CD4-positive, alpha-beta memory T cell (primary cell): ENCODE results near the gene CDC42BPB. TPM values are rescaled to one million over a fixed set of nuclear protein-coding genes. Genes with fewer than 3 reads are reported as not detected.

Experiments used
- CTCF ChIA-PET: fragments of 350-600 bp; sonication (Branson Sonifier 250); formaldehyde crosslinking; loops from one replicate; lab custom pipeline; 2021; ENCODE audit warnings: inconsistent platforms; ENCODE audit not compliant: partially characterized antibody; lab: Charles Lee
- POLR2A ChIA-PET: fragments of 350-600 bp; sonication (Branson Sonifier 250); formaldehyde crosslinking; loops from one replicate; lab custom pipeline; 2021; ENCODE audit not compliant: partially characterized antibody; lab: Charles Lee
- DNase-seq, 5 donors: peaks; one replicate each; pipeline versions ENCODE4 v3.0.0 to v3.0.0-alpha.2; 2020 to 2022; ENCODE audit warnings: mixed read lengths in 1 of 5
- H3K27ac ChIP-seq: one replicate; pipeline ENCODE4 v1.7.0; 2013; ENCODE audit warnings: low read depth, low read length
- H3K27me3 ChIP-seq: 2 replicates; pipeline ENCODE4 v1.7.0; 2013; ENCODE audit warnings: mild to moderate bottlenecking, low read length, moderate library complexity; ENCODE audit not compliant: insufficient read depth
- H3K36me3 ChIP-seq: 2 replicates; pipeline ENCODE4 v1.7.0; 2013; ENCODE audit warnings: mild to moderate bottlenecking, low read length, moderate library complexity; ENCODE audit not compliant: insufficient read depth
- H3K4me1 ChIP-seq: 2 replicates; pipeline ENCODE4 v1.7.0; 2013; ENCODE audit warnings: mild to moderate bottlenecking, low read length, moderate library complexity; ENCODE audit not compliant: insufficient read depth
- H3K4me3 ChIP-seq, 2 donors: one replicate each; pipeline ENCODE4 v1.7.0; 2013; ENCODE audit warnings: low read length in 2 of 2, mild to moderate bottlenecking in 1 of 2
- H3K9me3 ChIP-seq, 2 donors: one replicate each; pipeline ENCODE4 v1.7.0; 2013; ENCODE audit warnings: low read length in 2 of 2, control low read depth in 1 of 2; ENCODE audit not compliant: control insufficient read depth in 1 of 2
- H3K27ac Mint-ChIP-seq, 7 donors: one replicate each; pipeline ENCODE4 v1.8.0; 2020 to 2021; ENCODE audit warnings: mixed read lengths in 7 of 7, mild to moderate bottlenecking in 6 of 7, inconsistent platforms in 3 of 7, moderate library complexity in 3 of 7
- H3K27me3 Mint-ChIP-seq, 2 donors: one replicate each; pipeline ENCODE4 v1.8.0; 2020 to 2021; ENCODE audit warnings: mixed read lengths in 2 of 2
- H3K36me3 Mint-ChIP-seq, 2 donors: one replicate each; pipeline ENCODE4 v1.8.0; 2020 to 2021; ENCODE audit warnings: mixed read lengths in 2 of 2, inconsistent platforms in 1 of 2, mild to moderate bottlenecking in 1 of 2
- H3K4me1 Mint-ChIP-seq, 4 donors: one replicate each; pipeline ENCODE4 v1.8.0; 2020 to 2021; ENCODE audit warnings: mixed read lengths in 4 of 4, mild to moderate bottlenecking in 1 of 4
- H3K4me3 Mint-ChIP-seq, 8 donors: one replicate each; pipeline ENCODE4 v1.8.0; 2020 to 2021; ENCODE audit warnings: mixed read lengths in 8 of 8, mild to moderate bottlenecking in 7 of 8, moderate library complexity in 6 of 8, inconsistent platforms in 3 of 8
- H3K9me3 Mint-ChIP-seq, 8 donors: one replicate each; pipeline ENCODE4 v1.8.0; 2020 to 2021; ENCODE audit warnings: mixed read lengths in 8 of 8, mild to moderate bottlenecking in 5 of 8, inconsistent platforms in 3 of 8, moderate library complexity in 1 of 8
- intact Hi-C: fragments of 100-400 bp; cut with micrococcal nuclease; formaldehyde crosslinking; loops from one replicate; pipeline ENCODE4 v1.15.1; 2023
- polyA plus RNA-seq, 2 donors: library from polyadenylated mRNA; unstranded; fragments of 300-500 nt; fragmentation: Illumina TruSeq; gene quantifications; one replicate each; pipeline ENCODE4 v1.2.3, GENCODE V29; 2021
- total RNA-seq, 2 experiments: library from RNA; stranded (reverse); gene quantifications; one replicate each; pipeline ENCODE4 v1.2.3, GENCODE V29; 2021

CDC42BPB gene
- total and polyA plus RNA-seq, 4 experiments from 2014 or later, result 0.02 to 8.4 (median 4.1) TPM

- POLR2A ChIA-PET, result no interaction called here
- Mint-ChIP-seq H3K4me3 (peak overlapping the region in 4 of 8 donors; percentile 15 to 70 (median 42)), H3K27ac (no peak overlapping the region), H3K27me3 (peaks cover 0 to 2% of the 10 kb centered on the region in 2 donors), H3K36me3 (no peaks in the 10 kb centered on the region), H3K9me3 (no peaks in the 10 kb centered on the region), H3K4me1 (peaks cover 0 to 5% (median 0%) of the 10 kb centered on the region in 4 donors)
- H3K4me1 ChIP-seq, result peaks cover 13% of the 10 kb centered on the region
- no peaks in the 10 kb centered on the region for H3K36me3 ChIP-seq
- no peaks in the 10 kb centered on the region for H3K27me3 ChIP-seq
- CTCF ChIA-PET, result interaction anchor here (0.5 to 1.8 kb wide), 5 partner anchors 17 to 277 kb away, joined by 3 to 12 read pairs (median 4); partner anchors contain the start of gene EXOC3L4
- no peaks in the 10 kb centered on the region for H3K9me3 ChIP-seq
- H3K27ac ChIP-seq, result no peak overlapping the region
- intact Hi-C loops, result loop anchor here (1.0 to 2.0 kb wide), 2 partner anchors 16 to 18 kb away; partner anchors contain the start of gene CDC42BPB
- H3K4me3 ChIP-seq, result peak overlapping the region in 1 of 2 donors; percentile 35
- DNase-seq, result peak in 1 of 5 donors; percentile 14
Measured at GRCh38 chr14:103074729-103075367, 17.5 kb upstream of the CDC42BPB start.

GRCh38 chr14:103073876-103074728, 16.8 kb upstream of the CDC42BPB start:
- H3K9me3 ChIP-seq, result no peaks in the 10 kb centered on the region
- ChIA-PET POLR2A (no interaction called here), CTCF (interaction anchor here (0.5 to 1.6 kb wide), 5 partner anchors 17 to 277 kb away, joined by 3 to 12 read pairs (median 6); no protein-coding TSS in a partner anchor)
- peaks cover 0 to 4% of the 10 kb centered on the region in 2 donors for H3K27me3 Mint-ChIP-seq
- DNase-seq, result no peak
- intact Hi-C loops, result loop anchor here (2.0 kb wide), 1 partner anchor 17 kb away; no protein-coding TSS in a partner anchor
- no peak overlapping the region for H3K4me3 ChIP-seq
- H3K36me3 ChIP-seq, result no peaks in the 10 kb centered on the region
- peaks cover 13% of the 10 kb centered on the region for H3K4me1 ChIP-seq
- H3K4me3 Mint-ChIP-seq, result peak overlapping the region in 3 of 8 donors; percentile 22 to 70 (median 63)
- no peaks in the 10 kb centered on the region for H3K9me3 Mint-ChIP-seq
- H3K36me3 Mint-ChIP-seq, result no peaks in the 10 kb centered on the region
- peaks cover 0 to 5% (median 0%) of the 10 kb centered on the region in 4 donors for H3K4me1 Mint-ChIP-seq
- H3K27ac Mint-ChIP-seq, result no peak overlapping the region
- no peaks in the 10 kb centered on the region for H3K27me3 ChIP-seq
- H3K27ac ChIP-seq, result no peak overlapping the region

- ChIA-PET CTCF (interaction anchor here (1.2 kb wide), 1 partner anchor 23 kb away, joined by 6 read pairs; no protein-coding TSS in a partner anchor), POLR2A (no interaction called here)
- H3K4me1 Mint-ChIP-seq, result peaks cover 0 to 5% (median 0%) of the 10 kb centered on the region in 4 donors
- H3K4me1 ChIP-seq, result peaks cover 10% of the 10 kb centered on the region
- no peak overlapping the region for H3K27ac ChIP-seq
- H3K36me3 ChIP-seq, result no peaks in the 10 kb centered on the region
- peaks cover 0 to 4% of the 10 kb centered on the region in 2 donors for H3K27me3 Mint-ChIP-seq
- no peaks in the 10 kb centered on the region for H3K9me3 Mint-ChIP-seq
- no peak for DNase-seq
- no peak overlapping the region for H3K27ac Mint-ChIP-seq
- no peak overlapping the region for H3K4me3 ChIP-seq
- intact Hi-C loops, result no loop called here
- H3K4me3 Mint-ChIP-seq, result no peak overlapping the region
- no peaks in the 10 kb centered on the region for H3K36me3 Mint-ChIP-seq
- no peaks in the 10 kb centered on the region for H3K9me3 ChIP-seq
- no peaks in the 10 kb centered on the region for H3K27me3 ChIP-seq
Measured at GRCh38 chr14:103073367-103073875, 16.1 kb upstream of the CDC42BPB start.

- Histone ChIP-seq H3K27me3 (no peaks in the 10 kb centered on the region), H3K9me3 (no peaks in the 10 kb centered on the region), H3K4me3 (no peak overlapping the region), H3K27ac (no peak overlapping the region), H3K36me3 (no peaks in the 10 kb centered on the region), H3K4me1 (peaks cover 9% of the 10 kb centered on the region)
- CTCF ChIA-PET, result no interaction called here
- H3K4me3 Mint-ChIP-seq, result no peak overlapping the region
- intact Hi-C loops, result no loop called here
- DNase-seq, result no peak
- H3K9me3 Mint-ChIP-seq, result no peaks in the 10 kb centered on the region
- H3K27me3 Mint-ChIP-seq, result peaks cover 0 to 4% of the 10 kb centered on the region in 2 donors
- H3K27ac Mint-ChIP-seq, result no peak overlapping the region
- H3K36me3 Mint-ChIP-seq, result no peaks in the 10 kb centered on the region
- H3K4me1 Mint-ChIP-seq, result peaks cover 0 to 5% (median 0%) of the 10 kb centered on the region in 4 donors
- POLR2A ChIA-PET, result no interaction called here
Measured at GRCh38 chr14:103072595-103073366, 15.4 kb upstream of the CDC42BPB start.

GRCh38 chr14:103071544-103072251, 14.3 kb upstream of the CDC42BPB start:
- H3K9me3 ChIP-seq, result no peaks in the 10 kb centered on the region
- Mint-ChIP-seq H3K27me3 (peaks cover 0 to 4% of the 10 kb centered on the region in 2 donors), H3K36me3 (no peaks in the 10 kb centered on the region), H3K27ac (no peak overlapping the region), H3K4me1 (peaks cover 0 to 5% (median 0%) of the 10 kb centered on the region in 4 donors), H3K9me3 (no peaks in the 10 kb centered on the region), H3K4me3 (no peak overlapping the region)
- POLR2A ChIA-PET, result no interaction called here
- no peaks in the 10 kb centered on the region for H3K27me3 ChIP-seq
- H3K36me3 ChIP-seq, result no peaks in the 10 kb centered on the region
- no peak overlapping the region for H3K4me3 ChIP-seq
- DNase-seq, result no peak
- no peak overlapping the region for H3K27ac ChIP-seq
- peaks cover 9% of the 10 kb centered on the region for H3K4me1 ChIP-seq
- intact Hi-C loops, result no loop called here
- CTCF ChIA-PET, result no interaction called here

- no peak overlapping the region for H3K27ac ChIP-seq
- POLR2A ChIA-PET, result no interaction called here
- intact Hi-C loops, result no loop called here
- no peaks in the 10 kb centered on the region for H3K9me3 Mint-ChIP-seq
- H3K9me3 ChIP-seq, result no peaks in the 10 kb centered on the region
- H3K4me3 ChIP-seq, result no peak overlapping the region
- H3K4me1 ChIP-seq, result peaks cover 8% of the 10 kb centered on the region
- no peaks in the 10 kb centered on the region for H3K36me3 Mint-ChIP-seq
- no peak overlapping the region for H3K4me3 Mint-ChIP-seq
- peaks cover 0 to 5% (median 0%) of the 10 kb centered on the region in 4 donors for H3K4me1 Mint-ChIP-seq
- no peak overlapping the region for H3K27ac Mint-ChIP-seq
- H3K27me3 ChIP-seq, result no peaks in the 10 kb centered on the region
- no peaks in the 10 kb centered on the region for H3K36me3 ChIP-seq
- H3K27me3 Mint-ChIP-seq, result peaks cover 0 to 4% of the 10 kb centered on the region in 2 donors
- CTCF ChIA-PET, result no interaction called here
- DNase-seq, result no peak
Measured at GRCh38 chr14:103070971-103071542, 13.7 kb upstream of the CDC42BPB start.
